ENCODE results near the gene KATNIP.

KATNIP gene

DNA sequence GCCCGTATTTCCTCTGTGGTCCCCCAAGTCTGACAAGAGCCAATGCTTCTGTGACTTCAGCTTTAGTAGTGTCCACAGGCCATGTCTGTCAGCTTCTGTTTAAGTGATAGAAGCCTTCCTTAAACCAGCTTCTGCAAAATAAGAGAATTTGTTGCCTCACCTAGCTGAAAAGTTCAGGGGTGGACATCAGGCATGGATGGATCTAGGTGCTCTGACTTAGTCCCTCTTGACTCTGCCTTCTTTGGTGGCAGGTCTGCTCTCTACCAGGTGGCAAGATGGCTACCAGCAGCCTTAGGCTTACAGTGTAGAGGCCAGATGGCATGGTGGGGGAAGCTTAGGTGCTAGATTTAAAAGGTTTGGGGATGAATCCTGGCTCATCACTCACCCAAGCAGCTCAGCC, 33.7 kb downstream of the KATNIP start:
- DNase-seq (ENCODE audit: low read depth in 2 of 2): no peak

GRCh38 chr16:27585200-27585599, 35.3 kb downstream of the KATNIP start:
- DNase-seq (ENCODE audit: low read depth in 2 of 2): no peak

GRCh38 chr16:27586711-27587110, 36.8 kb downstream of the KATNIP start:
- DNase-seq (ENCODE audit: low read depth in 2 of 2): no peak

DNA sequence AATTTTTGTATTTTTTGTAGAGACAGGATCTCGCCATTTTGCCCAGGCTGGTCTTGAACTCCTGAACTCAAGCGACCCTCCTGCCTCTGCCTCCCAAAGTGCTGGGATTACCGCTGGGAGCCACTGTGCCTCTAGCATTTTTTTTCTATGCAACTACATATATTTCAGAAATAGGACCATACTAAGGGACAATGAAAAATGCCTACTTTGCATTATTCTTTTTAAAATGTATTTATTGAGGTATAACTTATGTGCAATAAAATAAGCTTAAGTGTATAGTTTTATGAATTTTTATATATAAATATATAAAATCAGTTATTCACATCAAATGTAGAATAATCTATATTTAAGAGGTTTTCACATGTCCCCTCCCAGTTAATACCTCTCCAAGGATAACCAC, 38.1 kb downstream of the KATNIP start:
- no peak for DNase-seq (ENCODE audit: low read depth in 2 of 2)

- DNase-seq (ENCODE audit: low read depth in 2 of 2): no peak
Measured at GRCh38 chr16:27591837-27592236, 41.9 kb downstream of the KATNIP start.

GRCh38 chr16:27595475-27595874, 45.5 kb downstream of the KATNIP start:
- DNase-seq (ENCODE audit: low read depth in 2 of 2): no peak

GRCh38 chr16:27595993-27596392, 46.0 kb downstream of the KATNIP start:
- no peak for DNase-seq (ENCODE audit: low read depth in 2 of 2)

- no peak for DNase-seq (ENCODE audit: low read depth in 2 of 2)
Measured at GRCh38 chr16:27596411-27596810, 46.5 kb downstream of the KATNIP start.

DNA sequence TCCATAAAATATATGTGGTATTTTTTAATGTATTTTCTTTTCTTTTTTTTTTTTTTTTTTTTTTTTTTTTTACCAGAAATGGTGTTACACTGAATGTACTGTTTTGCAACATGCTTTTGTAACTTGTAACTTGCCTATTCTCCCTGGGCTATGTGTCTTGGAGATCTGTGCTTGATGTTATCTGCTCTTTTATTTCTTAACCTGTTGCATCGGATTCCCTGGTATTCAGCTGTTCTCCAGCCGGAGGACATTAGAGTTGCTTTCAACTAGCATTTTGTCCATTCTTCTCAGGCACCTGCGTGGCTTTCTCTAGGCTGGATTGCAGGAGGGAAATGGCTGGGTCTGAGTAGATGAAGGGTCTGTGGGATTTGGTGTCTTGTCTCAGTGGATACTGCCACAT, 47.4 kb downstream of the KATNIP start:
- no peak for DNase-seq (ENCODE audit: low read depth in 2 of 2)

- DNase-seq (ENCODE audit: low read depth in 2 of 2): no peak
Measured at GRCh38 chr16:27598220-27598619, 48.3 kb downstream of the KATNIP start.

GRCh38 chr16:27598931-27599565, 49.1 kb downstream of the KATNIP start:
- DNase-seq (ENCODE audit: low read depth in 2 of 2): no peak

DNA sequence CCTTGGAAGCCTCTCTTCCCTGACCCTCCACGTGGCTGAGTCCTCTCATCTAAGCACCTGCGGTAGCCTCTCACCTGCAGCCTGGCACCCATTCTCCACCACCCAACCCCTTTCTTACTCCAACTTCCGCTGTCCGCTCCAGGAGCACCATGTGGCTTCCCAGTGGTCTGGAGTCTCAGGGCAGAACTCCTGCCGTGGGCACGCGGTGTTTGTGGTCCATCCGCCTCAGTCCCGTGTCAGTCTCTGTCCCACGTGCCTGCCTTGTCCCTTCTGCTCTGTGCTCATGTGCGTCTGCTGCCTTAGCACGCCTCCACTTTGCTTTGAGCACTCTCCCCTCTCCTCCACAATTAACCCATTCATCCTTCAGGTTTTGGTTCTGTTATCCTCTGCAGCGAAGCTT, 49.7 kb downstream of the KATNIP start:
- no peak for DNase-seq (ENCODE audit: low read depth in 2 of 2)
